K562 (cell line): ENCODE measurements around the gene PHACTR3. TPM values are rescaled to one million over a fixed set of nuclear protein-coding genes. Genes with fewer than 3 reads are reported as not detected.

Source experiments
- PTTG1 ChIP-seq: fragments of 450-650 bp; IDR thresholded peaks from 2 replicates; pipeline ENCODE4 v1.6.1; 2016; ENCODE audit warnings: low read depth, mild to moderate bottlenecking, missing genetic modification characterization, missing compliant biosample characterization
- RBM22 ChIP-seq: fragments of 200-400 bp; formaldehyde crosslinking; IDR thresholded peaks from 2 replicates; pipeline ENCODE4 v1.6.1; 2018; ENCODE audit warnings: low read length, low read depth; ENCODE audit not compliant: poor library complexity, severe bottlenecking
- SRF ChIP-seq, 2 experiments: fragments of 250-450, 450-650 bp in 1 of 2; sonication (Bioruptor Pico) in 1 of 2; sonication (generic) in 1 of 2; formaldehyde crosslinking; IDR thresholded peaks; 2 replicates each; pipeline versions ENCODE4 v1.5.0 to v1.5.1; 2020 to 2022; ENCODE audit warnings: mild to moderate bottlenecking in 1 of 2, missing genetic modification reagents in 1 of 2
- THAP7 ChIP-seq: fragments of 250-450 bp; sonication (Bioruptor Pico); IDR thresholded peaks from 2 replicates; pipeline ENCODE4 v1.5.0; 2021
- ZBTB1 ChIP-seq: sonication (generic); formaldehyde crosslinking; IDR thresholded peaks from 2 replicates; pipeline ENCODE4 v1.8.1; 2023; ENCODE audit warnings: missing genetic modification reagents, low read depth, mild to moderate bottlenecking, borderline replicate concordance
- ZNF740 ChIP-seq, 3 experiments: fragments of 200-800 bp in 1 of 3; sonication (Bioruptor generic) in 1 of 3; sonication (generic) in 1 of 3; formaldehyde crosslinking in 1 of 3; IDR thresholded peaks; 2 replicates each; pipeline versions ENCODE4 v1.6.1 to v1.8.0; 2016 to 2022; ENCODE audit warnings: mild to moderate bottlenecking in 2 of 3, missing compliant biosample characterization in 2 of 3, missing genetic modification characterization in 2 of 3, missing genetic modification reagents in 1 of 3
- polyA plus RNA-seq, 8 experiments: library from polyadenylated mRNA; depleted of rRNA in 4 of 8; stranded (reverse) in 5 of 8; unstranded in 3 of 8; fragments of >200 nt; fragmentation: Nextera tagmentation in 2 of 8; fragmentation: Illumina TruSeq in 1 of 8; extraction: Ambion mirVana in 2 of 8; extraction: Trizol in 1 of 8; gene quantifications; 2 replicates each; pipeline versions ENCODE4 v1.2.1 to v1.2.3, GENCODE V29; 2011 to 2014; ENCODE audit warnings: inconsistent platforms in 1 of 8, missing spikeins in 1 of 8
- total RNA-seq, 7 experiments: library from RNA; depleted of rRNA in 6 of 7; stranded (reverse); fragments of >200 nt in 6 of 7; fragmentation: Illumina TruSeq in 2 of 7; extraction: Trizol in 2 of 7; gene quantifications; 2 replicates each; pipeline versions ENCODE4 v1.2.1 to v1.2.3, GENCODE V29; 2011 to 2021; ENCODE audit warnings: low replicate concordance in 1 of 7

Gene PHACTR3
- total and polyA plus RNA-seq, 9 of the 15 experiments (the other 6 are each of a cell fraction or from before 2014, with no cell fraction given) = not detected

- TF ChIP-seq THAP7 (CRISPR knock-in tag) (no peak), ZBTB1 (no peak), PTTG1 (tag) (no peak), SRF (CRISPR knock-in tag; IDR thresholded peaks at IDR 0.05) (no peak), ZNF740 (CRISPR knock-in tag; IDR thresholded peaks at IDR 0.05) (no peak), ZNF740 (tag; IDR thresholded peaks at IDR 0.05) (no peak), RBM22 (no peak)
Observed at GRCh38 chr20:59670786-59671492, 66.6 kb downstream of the PHACTR3 start (continued).
